HepG2 (cell line): ENCODE measurements around the gene TPBG. TPM values are rescaled to one million over a fixed set of nuclear protein-coding genes. Genes with fewer than 3 reads are reported as not detected.

Source experiments
- ATAC-seq: fragments of 200-7000 bp; cut with Tn5 transposase; 3 replicates; pipeline ENCODE4 v1.9.1; 2020; ENCODE audit warnings: mild to moderate bottlenecking, moderate library complexity
- BruUV-seq: library from RNA; stranded (reverse); fragments of 400-500 nt; replicated peaks from 2 replicates; lab custom pipeline; 2021; lab: Mats Ljungman, UMichigan
- CTCF ChIA-PET: fragments of 300-600 bp; formaldehyde crosslinking; extraction: SDS; loops from one replicate; lab custom pipeline; 2021; ENCODE audit warnings: low total read pairs, inconsistent platforms, low intra/inter-chr PET ratio; lab: Yijun Ruan, JAX
- POLR2A ChIA-PET: fragments of 350-600 bp; sonication (Branson Sonifier 250); formaldehyde crosslinking; loops from one replicate; lab custom pipeline; 2020; ENCODE audit warnings: antibody characterized with exemption, inconsistent platforms; lab: Yijun Ruan, JAX
- DNase-seq: peaks from one replicate; pipeline ENCODE4 v3.0.0-alpha.2; 2015; ENCODE audit warnings: low spot score
- FAIRE-seq: peaks from 3 replicates; lab custom pipeline; 2011; peaks lifted over from hg19 to GRCh38; lab: Jason Lieb, UNC
- H2AFZ ChIP-seq: one replicate; pipeline ENCODE4 v1.6.1; 2011; ENCODE audit warnings: low read length, inconsistent platforms
- H3K27ac ChIP-seq: fragments of 300-600 bp; 3 replicates; pipeline ENCODE4 v1.8.0; 2011; ENCODE audit warnings: mixed run types, mild to moderate bottlenecking, mixed read lengths, low read length, inconsistent platforms; ENCODE audit not compliant: insufficient read depth; ENCODE audit errors: extremely low read length
- H3K27me3 ChIP-seq, 2 experiments: fragments of 200-600 bp in 1 of 2; 2 replicates in 1 of 2; 3 replicates in 1 of 2; pipeline versions ENCODE4 v1.6.0 to v1.8.0; 2011; ENCODE audit warnings: low read length in 2 of 2, mild to moderate bottlenecking in 2 of 2, moderate library complexity in 2 of 2, inconsistent platforms in 1 of 2; ENCODE audit not compliant: insufficient read depth in 2 of 2, control insufficient read depth in 1 of 2
- H3K36me3 ChIP-seq, 2 experiments: fragments of 200-600 bp in 1 of 2; replicated peaks in 1 of 2; 2 replicates in 1 of 2; 3 replicates in 1 of 2; pipeline versions ENCODE4 v1.5.1 to v1.8.0; 2011; ENCODE audit warnings: low read length in 2 of 2, inconsistent platforms in 1 of 2; ENCODE audit not compliant: insufficient read depth in 2 of 2, control insufficient read depth in 1 of 2
- H3K4me1 ChIP-seq: 2 replicates; pipeline ENCODE4 v1.5.1; 2012; ENCODE audit warnings: low read length, inconsistent platforms; ENCODE audit not compliant: insufficient read depth
- H3K4me2 ChIP-seq: 2 replicates; pipeline ENCODE4 v1.6.0; 2011; ENCODE audit warnings: low read depth, low read length, inconsistent platforms
- H3K4me3 ChIP-seq, 3 experiments: fragments of 200-600 bp in 1 of 3; sonication (generic), shearing (Covaris generic) in 1 of 3; replicated peaks in 1 of 3; 2 replicates each; pipeline ENCODE4 v1.5.1; 2011 to 2016; ENCODE audit warnings: low read length in 3 of 3, inconsistent platforms in 2 of 3, low read depth in 2 of 3, mild to moderate bottlenecking in 2 of 3, control low read depth in 1 of 3, mixed read lengths in 1 of 3; ENCODE audit not compliant: insufficient read depth in 1 of 3
- H3K79me2 ChIP-seq: one replicate; pipeline ENCODE4 v1.6.1; 2011; ENCODE audit warnings: low read length, inconsistent platforms; ENCODE audit not compliant: insufficient read depth
- H3K9ac ChIP-seq: 2 replicates; pipeline ENCODE4 v1.6.0; 2011; ENCODE audit warnings: mild to moderate bottlenecking, low read depth, low read length, inconsistent platforms; ENCODE audit not compliant: insufficient read depth
- H3K9me3 ChIP-seq: 2 replicates; pipeline ENCODE4 v1.5.1; 2012; ENCODE audit warnings: mild to moderate bottlenecking, low read length
- H4K20me1 ChIP-seq: 2 replicates; pipeline ENCODE4 v1.6.0; 2011; ENCODE audit warnings: inconsistent platforms, mild to moderate bottlenecking, low read length, moderate library complexity; ENCODE audit not compliant: insufficient read depth
- CENPX ChIP-seq: sonication (generic); formaldehyde crosslinking; IDR thresholded peaks from 2 replicates; pipeline ENCODE4 v1.9.0; 2021; ENCODE audit warnings: mild to moderate bottlenecking, missing genetic modification reagents, moderate library complexity
- DPF2 ChIP-seq: sonication (generic); formaldehyde crosslinking; IDR thresholded peaks from 2 replicates; pipeline ENCODE4 v1.4.0; 2020; ENCODE audit warnings: mild to moderate bottlenecking, low read depth, missing genetic modification reagents, borderline replicate concordance
- HDAC1 ChIP-seq: sonication (generic); formaldehyde crosslinking; IDR thresholded peaks from 2 replicates; pipeline ENCODE4 v1.5.1; 2020; ENCODE audit warnings: mild to moderate bottlenecking, missing genetic modification reagents
- IRF9 ChIP-seq: sonication (generic); formaldehyde crosslinking; IDR thresholded peaks from 2 replicates; pipeline ENCODE4 v1.8.0; 2022; ENCODE audit warnings: missing genetic modification reagents, mild to moderate bottlenecking, borderline replicate concordance
- KAT2B ChIP-seq: fragments of 150-350 bp; IDR thresholded peaks from 2 replicates; pipeline ENCODE4 v1.6.1; 2014; ENCODE audit warnings: low read depth, low read length, borderline replicate concordance
- PRDM10 ChIP-seq: sonication (generic); formaldehyde crosslinking; IDR thresholded peaks from 2 replicates; pipeline ENCODE4 v1.4.0; 2020; ENCODE audit warnings: low read depth, missing genetic modification reagents
- SNRNP70 ChIP-seq: fragments of 200-400 bp; formaldehyde crosslinking; IDR thresholded peaks from 2 replicates; pipeline ENCODE4 v1.6.1; 2017; ENCODE audit warnings: mild to moderate bottlenecking, low read depth, low read length, moderate library complexity
- THAP9 ChIP-seq: sonication (generic); formaldehyde crosslinking; IDR thresholded peaks from 2 replicates; pipeline ENCODE4; 2020; ENCODE audit warnings: missing genetic modification reagents, mild to moderate bottlenecking, borderline replicate concordance
- ZNF251 ChIP-seq: sonication (generic); formaldehyde crosslinking; IDR thresholded peaks from 2 replicates; pipeline ENCODE4 v1.9.0; 2021; ENCODE audit warnings: mild to moderate bottlenecking, missing genetic modification reagents
- ZNF276 ChIP-seq: sonication (generic); formaldehyde crosslinking; IDR thresholded peaks from 2 replicates; pipeline ENCODE4 v1.4.0; 2020; ENCODE audit warnings: mild to moderate bottlenecking, low read depth, missing genetic modification reagents
- ZNF660 ChIP-seq: sonication (generic); formaldehyde crosslinking; IDR thresholded peaks from 2 replicates; pipeline ENCODE4 v1.5.1; 2020; ENCODE audit warnings: mild to moderate bottlenecking, low read depth, missing genetic modification reagents, borderline replicate concordance
- ZNF883 ChIP-seq: sonication (generic); formaldehyde crosslinking; IDR thresholded peaks from 2 replicates; pipeline ENCODE4 v1.5.1; 2020; ENCODE audit warnings: mild to moderate bottlenecking, missing genetic modification reagents; ENCODE audit errors: not compliant biosample characterization
- WGBS: methylation state at CpG from one replicate; pipeline ENCODE4 v1.1.6; 2017; ENCODE audit warnings: low lambda C conversion rate; 5-methylcytosine and 5-hydroxymethylcytosine counted together
- in situ Hi-C: cut with HindIII; loops from 2 replicates; pipeline ENCODE4 v1.10.0; 2017; ENCODE audit warnings: low pct_unique_long_range_greater_than_20kb; ENCODE audit not compliant: extremely low pct_ligation_motif_present
- intact Hi-C: fragments of 100-400 bp; cut with micrococcal nuclease; formaldehyde crosslinking; loops from one replicate; pipeline ENCODE4 v1.10.0; 2022; ENCODE audit not compliant: unreplicated experiment
- polyA plus RNA-seq, 8 experiments: library from polyadenylated mRNA; depleted of rRNA in 3 of 8; stranded (reverse) in 7 of 8; unstranded in 1 of 8; fragments of >200 nt; fragmentation: Illumina TruSeq in 4 of 8; extraction: Trizol in 4 of 8; gene quantifications; 2 replicates each; pipeline versions ENCODE4 v1.2.1 to v1.2.3, GENCODE V29; 2011 to 2016; ENCODE audit warnings: low read depth in 4 of 8, missing spikeins in 1 of 8, mixed read lengths in 1 of 8; ENCODE audit not compliant: insufficient read depth in 1 of 8
- total RNA-seq, 5 experiments: library from RNA; depleted of rRNA; stranded (reverse); fragments of >200 nt; fragmentation: Illumina TruSeq; extraction: Trizol; gene quantifications; 2 replicates each; pipeline ENCODE4 v1.2.3, GENCODE V29; 2016; ENCODE audit warnings: low read depth in 1 of 5

TPBG gene
- total and polyA plus RNA-seq, 2 of the 13 experiments (the other 11 are each of a cell fraction or from before 2014, with no cell fraction given), result 0.73 to 0.75 TPM

- TF ChIP-seq IRF9 (CRISPR knock-in tag) (no peak), PRDM10 (no peak), KAT2B (no peak)
- TF ChIP-seq, all 625 proteins: peak for 0
These were observed 33.9 kb upstream of the TPBG start (continued) for GRCh38 chr6:82329766-82330165.

- Histone ChIP-seq H3K79me2 (no peaks in the 10 kb centered on the region), H3K27ac (no peak overlapping the region), H3K9me3 (no peaks in the 10 kb centered on the region), H4K20me1 (no peaks in the 10 kb centered on the region), H3K4me3 (no peak overlapping the region), H3K4me1 (no peaks in the 10 kb centered on the region), H2AFZ (no peak overlapping the region), H3K4me2 (no peak overlapping the region), H3K36me3 (no peaks in the 10 kb centered on the region), H3K27me3 (no peaks in the 10 kb centered on the region), H3K9ac (no peak overlapping the region)
- no peak for DNase-seq
- BruUV-seq, result no TSS peak
- no peak for ATAC-seq
- ChIA-PET CTCF (no interaction called here), POLR2A (no interaction called here)
- no peak for FAIRE-seq
- WGBS, result 0% methylated on average over 2 of the region's 2 CpGs
- in situ Hi-C loops, result no loop called here
- intact Hi-C loops, result no loop called here
- no peak for TF ChIP-seq THAP9 (CRISPR knock-in tag)
- TF ChIP-seq ZNF660 (CRISPR knock-in tag), result no peak
- no peak for TF ChIP-seq ZNF883 (CRISPR knock-in tag)
- no peak for TF ChIP-seq CENPX (CRISPR knock-in tag)
- TF ChIP-seq ZNF276 (CRISPR knock-in tag), result no peak
- no peak for TF ChIP-seq HDAC1
- no peak for TF ChIP-seq ZNF251
- TF ChIP-seq DPF2 (CRISPR knock-in tag), result no peak
- TF ChIP-seq SNRNP70, result no peak
These were observed 33.3 kb upstream of the TPBG start for GRCh38 chr6:82330171-82330804.
